ENCODE measurements around the gene RNF214.
A peak's percentile ranks its signal among the peaks of the same experiment; 100 is the strongest.

Gene RNF214

DNA sequence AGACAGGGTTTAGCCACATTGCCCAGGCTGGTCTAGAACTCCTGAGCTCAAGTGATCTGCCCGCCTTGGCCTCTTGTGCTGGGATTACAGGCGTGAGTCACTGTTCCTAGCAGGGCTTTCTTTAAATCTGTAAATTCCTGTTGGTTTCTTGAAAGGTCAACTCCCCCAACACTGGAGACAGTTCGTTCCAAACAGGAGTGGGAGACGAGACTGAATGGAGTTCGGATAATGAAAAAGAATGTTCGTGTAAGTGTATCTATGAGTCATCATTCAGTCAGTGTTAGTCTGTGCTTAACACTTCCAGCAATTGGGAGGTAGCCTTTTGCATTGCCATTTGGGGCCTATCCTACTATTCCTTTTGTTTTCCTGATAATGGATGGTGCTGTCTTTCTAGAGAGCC, 48.7 kb downstream of the RNF214 start:
- in situ Hi-C loops (cut with HindIII; ENCODE audit: low sequenced_read_pairs): no loop called here
- H3K4me3 ChIP-seq (ENCODE audit: low read depth, low read length): no peak overlapping the region
- TF ChIP-seq, protein P1, sequence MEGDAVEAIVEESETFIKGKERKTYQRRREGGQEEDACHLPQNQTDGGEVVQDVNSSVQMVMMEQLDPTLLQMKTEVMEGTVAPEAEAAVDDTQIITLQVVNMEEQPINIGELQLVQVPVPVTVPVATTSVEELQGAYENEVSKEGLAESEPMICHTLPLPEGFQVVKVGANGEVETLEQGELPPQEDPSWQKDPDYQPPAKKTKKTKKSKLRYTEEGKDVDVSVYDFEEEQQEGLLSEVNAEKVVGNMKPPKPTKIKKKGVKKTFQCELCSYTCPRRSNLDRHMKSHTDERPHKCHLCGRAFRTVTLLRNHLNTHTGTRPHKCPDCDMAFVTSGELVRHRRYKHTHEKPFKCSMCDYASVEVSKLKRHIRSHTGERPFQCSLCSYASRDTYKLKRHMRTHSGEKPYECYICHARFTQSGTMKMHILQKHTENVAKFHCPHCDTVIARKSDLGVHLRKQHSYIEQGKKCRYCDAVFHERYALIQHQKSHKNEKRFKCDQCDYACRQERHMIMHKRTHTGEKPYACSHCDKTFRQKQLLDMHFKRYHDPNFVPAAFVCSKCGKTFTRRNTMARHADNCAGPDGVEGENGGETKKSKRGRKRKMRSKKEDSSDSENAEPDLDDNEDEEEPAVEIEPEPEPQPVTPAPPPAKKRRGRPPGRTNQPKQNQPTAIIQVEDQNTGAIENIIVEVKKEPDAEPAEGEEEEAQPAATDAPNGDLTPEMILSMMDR (IDR thresholded peaks at IDR 0.05; ENCODE audit: low read depth, low read length, missing control alignments): no peak
- DNase-seq (ENCODE audit: low read depth): peak; percentile 91

DNA sequence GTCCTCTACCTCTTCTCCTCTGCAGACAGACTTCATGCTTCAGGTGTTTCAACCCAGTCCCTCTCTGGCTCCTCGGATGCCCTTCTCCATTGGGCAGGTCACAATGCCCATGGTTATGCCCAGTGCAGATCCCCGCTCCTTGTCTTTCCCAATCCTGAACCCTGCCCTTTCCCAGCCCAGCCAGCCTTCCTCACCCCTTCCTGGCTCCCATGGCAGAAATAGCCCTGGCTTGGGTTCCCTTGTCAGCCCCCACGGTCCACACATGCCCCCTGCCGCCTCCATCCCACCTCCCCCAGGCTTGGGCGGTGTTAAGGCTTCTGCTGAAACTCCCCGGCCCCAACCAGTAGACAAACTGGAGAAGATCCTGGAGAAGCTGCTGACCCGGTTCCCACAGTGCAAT, 49.4 kb downstream of the RNF214 start:
- in situ Hi-C loops (cut with HindIII; ENCODE audit: low sequenced_read_pairs): no loop called here
- TF ChIP-seq, protein P1 (IDR thresholded peaks at IDR 0.05; ENCODE audit: low read depth, low read length, missing control alignments): no peak
- H3K4me3 ChIP-seq (ENCODE audit: low read depth, low read length): no peak overlapping the region
- DNase-seq (ENCODE audit: low read depth): no peak

DNA sequence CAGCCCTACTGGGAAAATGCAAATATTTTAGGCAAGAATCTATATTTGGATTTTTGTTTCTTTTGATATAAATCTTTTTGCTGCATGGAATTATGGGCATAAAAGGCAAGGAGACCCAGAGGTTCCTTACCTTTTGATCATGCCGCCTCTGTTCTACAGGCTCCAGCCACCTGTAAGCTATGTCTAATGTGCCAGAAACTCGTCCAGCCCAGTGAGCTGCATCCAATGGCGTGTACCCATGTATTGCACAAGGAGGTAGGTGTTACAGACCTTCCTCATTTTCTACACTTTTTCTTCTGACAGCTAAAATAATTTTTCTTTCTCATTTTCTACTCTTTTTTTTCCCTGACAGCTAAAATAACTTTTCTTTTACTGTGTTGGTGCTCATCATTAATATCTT, 50.5 kb downstream of the RNF214 start:
- TF ChIP-seq, protein P1 (IDR thresholded peaks at IDR 0.05; ENCODE audit: low read depth, low read length, missing control alignments): no peak
- in situ Hi-C loops (cut with HindIII; ENCODE audit: low sequenced_read_pairs): no loop called here
- no peak overlapping the region for H3K4me3 ChIP-seq (ENCODE audit: low read depth, low read length)
- no peak for DNase-seq (ENCODE audit: low read depth)

DNA sequence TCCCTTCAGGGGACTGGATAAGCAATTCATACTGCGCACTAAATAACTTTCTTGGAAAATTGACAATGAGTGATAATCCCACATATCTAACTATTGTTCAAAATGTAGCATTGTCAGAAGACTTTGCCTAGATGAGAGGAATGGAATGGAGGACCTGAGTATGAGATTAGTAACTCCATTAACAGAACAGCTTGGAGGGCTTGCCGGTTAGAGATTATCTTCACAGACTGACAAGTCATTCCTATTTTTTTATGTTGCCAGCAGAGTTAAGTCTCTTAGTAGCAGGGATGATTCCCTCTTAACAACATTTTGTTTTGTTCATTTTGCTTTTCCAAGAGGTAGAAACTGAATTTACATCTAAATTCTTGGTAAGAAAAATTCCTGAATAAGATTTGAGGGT, 51.6 kb downstream of the RNF214 start:
- TF ChIP-seq, protein P1 (IDR thresholded peaks at IDR 0.05; ENCODE audit: low read depth, low read length, missing control alignments): no peak
- no peak for DNase-seq (ENCODE audit: low read depth)
- in situ Hi-C loops (cut with HindIII; ENCODE audit: low sequenced_read_pairs): no loop called here
- no peak overlapping the region for H3K4me3 ChIP-seq (ENCODE audit: low read depth, low read length)

DNA sequence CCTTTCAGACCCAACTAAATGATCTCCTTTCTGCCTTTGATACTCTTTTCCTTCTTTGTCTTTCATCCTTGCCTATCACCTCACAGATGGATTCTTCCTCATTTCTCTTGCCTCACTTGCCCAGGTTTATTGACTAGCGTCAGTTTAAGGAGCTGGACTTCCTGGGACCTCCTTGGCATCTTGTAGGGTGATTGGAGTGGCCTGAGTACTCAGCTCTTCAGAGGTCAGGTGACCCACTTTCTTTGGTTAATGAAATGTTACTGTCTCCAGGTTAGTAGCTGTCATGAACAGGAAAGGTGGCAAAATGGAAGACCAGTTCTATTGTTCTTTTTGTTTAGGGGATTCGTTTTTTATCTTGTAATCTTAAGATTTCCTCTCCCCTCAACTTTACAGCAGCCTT, 54.1 kb downstream of the RNF214 start:
- TF ChIP-seq, protein P1 (IDR thresholded peaks at IDR 0.05; ENCODE audit: low read depth, low read length, missing control alignments): no peak
- H3K4me3 ChIP-seq (ENCODE audit: low read depth, low read length): no peak overlapping the region
- no peak for DNase-seq (ENCODE audit: low read depth)
- in situ Hi-C loops (cut with HindIII; ENCODE audit: low sequenced_read_pairs): no loop called here

DNA sequence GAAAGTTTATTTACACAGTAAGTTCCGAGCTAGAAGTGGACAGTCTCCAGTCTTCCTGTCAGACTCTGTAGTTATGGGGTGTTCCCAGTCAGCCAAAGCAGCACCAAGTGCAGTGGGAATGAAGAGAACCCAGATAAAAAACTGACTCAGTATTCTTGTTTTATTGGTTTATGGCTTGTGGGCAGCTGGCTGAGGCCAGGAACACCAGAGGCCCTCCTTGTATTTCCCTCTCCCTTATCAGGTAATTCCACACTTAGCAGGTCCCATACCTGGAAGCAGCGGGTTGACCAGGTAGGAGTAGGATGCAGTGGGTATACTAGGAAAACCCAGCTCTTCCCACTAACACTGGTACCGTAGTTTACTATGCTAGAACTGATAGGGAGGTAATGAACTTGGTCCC, 55.2 kb downstream of the RNF214 start:
- no peak for DNase-seq (ENCODE audit: low read depth)
- TF ChIP-seq, protein P1 (IDR thresholded peaks at IDR 0.05; ENCODE audit: low read depth, low read length, missing control alignments): no peak
- in situ Hi-C loops (cut with HindIII; ENCODE audit: low sequenced_read_pairs): no loop called here
- no peak overlapping the region for H3K4me3 ChIP-seq (ENCODE audit: low read depth, low read length)

DNA sequence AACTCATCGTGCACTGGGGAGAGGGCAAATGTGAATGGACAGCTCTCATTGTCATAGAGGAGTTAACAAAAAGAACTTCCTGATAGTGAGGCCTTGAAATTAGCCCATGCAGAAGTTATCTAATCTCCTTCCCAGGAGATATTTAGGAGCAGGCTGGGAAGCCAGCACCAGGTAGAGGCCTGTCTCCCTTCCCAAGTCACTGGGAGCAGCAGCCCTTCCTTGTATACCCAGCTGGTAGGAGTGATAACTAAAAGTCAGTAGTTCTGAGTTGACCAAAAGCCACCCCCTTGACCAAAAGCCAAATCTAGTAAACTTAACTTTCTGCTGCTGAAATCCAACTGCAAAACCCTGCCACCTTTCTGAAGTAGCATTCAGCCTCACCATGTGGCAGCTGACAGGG, 57.3 kb downstream of the RNF214 start:
- in situ Hi-C loops (cut with HindIII; ENCODE audit: low sequenced_read_pairs): no loop called here
- no peak for DNase-seq (ENCODE audit: low read depth)
- TF ChIP-seq, protein P1 (IDR thresholded peaks at IDR 0.05; ENCODE audit: low read depth, low read length, missing control alignments): no peak
- H3K4me3 ChIP-seq (ENCODE audit: low read depth, low read length): no peak overlapping the region

Measured in astrocyte of the cerebellum (primary cell).